ENCODE measurements around the gene INAVA. TPM values are rescaled to one million over a fixed set of nuclear protein-coding genes. Genes with fewer than 3 reads are reported as not detected.
"Not testable (repeated sequence)": the region's sequence is repeated elsewhere in the genome, so short reads cannot be mapped to it uniquely, and the experiment has no call there.

The INAVA gene
- total and polyA plus RNA-seq, 9 donors: 1.2 to 5.3 (median 2.2) TPM

DNA sequence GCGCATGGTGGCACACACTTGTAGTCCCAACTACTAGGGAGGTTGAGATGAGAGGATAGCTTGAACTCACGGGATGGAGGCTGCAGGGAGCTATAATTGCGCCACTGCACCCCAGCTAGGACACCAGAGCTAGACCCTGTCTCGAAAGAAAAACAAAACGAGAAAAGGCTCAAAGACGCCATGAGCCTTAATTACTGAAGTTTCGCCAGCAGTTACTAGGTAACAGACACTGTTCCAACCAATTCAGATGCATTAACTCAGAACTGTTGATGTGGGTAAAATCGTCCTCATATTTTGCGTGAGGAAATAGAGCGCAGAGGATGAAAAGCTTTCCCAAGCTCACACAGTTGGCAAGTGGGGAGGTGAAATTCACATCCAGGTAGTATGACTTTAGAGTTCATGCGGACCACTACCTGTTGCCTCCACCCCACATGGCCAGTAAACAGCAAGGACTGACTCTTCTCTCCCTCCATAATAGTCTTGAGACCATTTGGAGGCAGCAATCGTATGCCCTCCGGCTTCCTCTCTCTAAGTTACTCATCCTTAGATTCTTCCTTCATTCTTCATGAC is 40.1 kb downstream of the INAVA start:
- no peak for DNase-seq
- Histone ChIP-seq H3K9me3 (replicated peaks; ENCODE audit: control insufficient read depth, low read depth, low read length) (no peaks in the 10 kb centered on the region), H3K27ac (ENCODE audit: low read length) (no peak overlapping the region), H3K36me3 (ENCODE audit: control insufficient read depth, insufficient read depth, low read length) (no peaks in the 10 kb centered on the region), H3K4me3 (ENCODE audit: low read length) (no peak overlapping the region), H3K4me1 (ENCODE audit: control insufficient read depth, insufficient read depth, low read length) (no peaks in the 10 kb centered on the region), H3K27me3 (ENCODE audit: control insufficient read depth, insufficient read depth, low read length) (no peaks in the 10 kb centered on the region)
- WGBS (ENCODE audit: insufficient coverage): 95% methylated on average over 5 of the region's 13 CpGs

DNA sequence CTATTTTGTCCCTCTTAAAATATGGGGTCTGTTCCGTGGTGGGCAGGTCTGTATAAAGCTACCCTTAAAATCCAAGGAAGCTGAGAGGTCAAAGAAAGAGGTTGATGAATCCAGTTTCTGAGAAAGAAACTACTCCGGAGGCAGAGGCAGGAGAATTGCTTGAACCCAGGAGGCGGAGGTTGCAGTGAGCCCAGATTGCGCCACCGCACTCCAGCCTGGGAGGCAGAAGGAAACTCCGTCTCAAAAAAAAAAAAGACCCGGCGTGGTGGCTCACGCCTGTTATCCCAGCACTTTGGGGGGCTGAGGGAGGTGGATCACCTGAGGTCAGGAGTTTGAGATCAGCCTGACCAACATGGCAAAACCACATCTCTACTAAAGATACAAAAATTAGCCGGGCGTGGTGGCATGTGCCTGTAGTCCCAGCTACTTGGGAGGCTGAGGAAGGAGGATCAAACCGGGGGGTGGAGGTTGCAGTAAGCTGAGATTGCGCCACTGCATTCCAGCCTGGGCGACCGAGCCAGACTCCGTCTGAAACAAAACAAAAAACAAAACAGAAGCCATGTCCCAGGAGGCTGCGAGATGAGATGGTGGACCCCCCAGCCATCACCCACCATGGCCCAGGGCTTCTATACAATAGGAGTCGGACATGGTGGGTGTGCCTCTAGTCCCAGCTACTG is 40.7 kb downstream of the INAVA start:
- H3K4me1 ChIP-seq (ENCODE audit: control insufficient read depth, insufficient read depth, low read length); H3K27me3 ChIP-seq (ENCODE audit: control insufficient read depth, insufficient read depth, low read length); H3K9me3 ChIP-seq (replicated peaks; ENCODE audit: control insufficient read depth, low read depth, low read length); H3K27ac ChIP-seq (ENCODE audit: low read length); H3K4me3 ChIP-seq (ENCODE audit: low read length); H3K36me3 ChIP-seq (ENCODE audit: control insufficient read depth, insufficient read depth, low read length); DNase-seq: not testable (repeated sequence)
- WGBS (ENCODE audit: insufficient coverage): 100% methylated on average over 5 of the region's 18 CpGs

DNA sequence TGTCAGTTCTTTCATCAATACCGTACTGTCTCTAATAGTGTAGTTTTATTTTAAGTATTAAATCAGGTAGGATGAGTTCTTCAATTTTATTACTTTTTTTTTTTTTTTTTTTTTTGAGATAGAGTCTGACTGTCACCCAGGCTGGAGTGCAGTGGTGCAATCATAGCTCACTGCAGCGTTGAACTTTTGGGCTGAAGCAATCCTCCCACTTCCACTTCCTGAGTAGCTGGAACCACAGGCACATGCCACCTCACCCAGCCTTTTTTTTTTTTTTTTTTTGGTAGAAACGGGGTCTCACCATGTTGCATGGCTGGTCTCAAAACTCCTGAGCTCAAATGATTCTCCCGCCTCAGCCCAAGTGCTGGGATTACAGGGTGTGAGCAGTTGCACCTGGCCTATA is 44.3 kb downstream of the INAVA start:
- no peak for DNase-seq
- Histone ChIP-seq H3K4me3 (ENCODE audit: low read length) (no peak overlapping the region), H3K27ac (ENCODE audit: low read length) (no peak overlapping the region), H3K27me3 (ENCODE audit: control insufficient read depth, insufficient read depth, low read length) (no peaks in the 10 kb centered on the region), H3K9me3 (replicated peaks; ENCODE audit: control insufficient read depth, low read depth, low read length) (no peaks in the 10 kb centered on the region), H3K36me3 (ENCODE audit: control insufficient read depth, insufficient read depth, low read length) (no peaks in the 10 kb centered on the region), H3K4me1 (ENCODE audit: control insufficient read depth, insufficient read depth, low read length) (no peaks in the 10 kb centered on the region)
- no CpG with 5 or more reads among the region's 4 CpGs for WGBS (ENCODE audit: insufficient coverage)

DNA sequence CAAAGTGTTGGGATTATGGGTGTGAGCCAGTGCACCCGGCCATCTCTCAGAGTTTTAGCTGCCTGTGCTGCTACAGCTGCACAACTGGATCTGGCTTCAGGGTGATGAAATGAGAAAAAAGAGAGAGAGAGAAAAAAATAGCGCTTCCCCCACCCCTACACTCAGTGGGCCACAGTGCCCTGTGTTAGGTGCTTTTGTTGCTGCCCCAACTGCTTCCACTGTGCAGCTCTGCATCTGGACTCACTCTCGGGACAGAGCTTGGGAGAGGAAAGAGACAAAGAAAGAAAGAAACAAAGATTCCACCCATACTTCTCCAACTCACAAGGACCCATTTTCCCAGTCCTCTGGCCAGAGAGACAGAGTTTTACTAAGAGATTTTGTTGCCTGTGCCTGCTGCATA is 50.4 kb downstream of the INAVA start:
- WGBS (ENCODE audit: insufficient coverage): no CpG with 5 or more reads among the region's 3 CpGs
- peaks cover 8% of the 10 kb centered on the region for H3K9me3 ChIP-seq (replicated peaks; ENCODE audit: control insufficient read depth, low read depth, low read length)
- H3K27ac ChIP-seq (ENCODE audit: low read length): no peak overlapping the region
- no peaks in the 10 kb centered on the region for H3K4me1 ChIP-seq (ENCODE audit: control insufficient read depth, insufficient read depth, low read length)
- H3K27me3 ChIP-seq (ENCODE audit: control insufficient read depth, insufficient read depth, low read length): peaks cover 2% of the 10 kb centered on the region
- no peaks in the 10 kb centered on the region for H3K36me3 ChIP-seq (ENCODE audit: control insufficient read depth, insufficient read depth, low read length)
- no peak overlapping the region for H3K4me3 ChIP-seq (ENCODE audit: low read length)
- no peak for DNase-seq

DNA sequence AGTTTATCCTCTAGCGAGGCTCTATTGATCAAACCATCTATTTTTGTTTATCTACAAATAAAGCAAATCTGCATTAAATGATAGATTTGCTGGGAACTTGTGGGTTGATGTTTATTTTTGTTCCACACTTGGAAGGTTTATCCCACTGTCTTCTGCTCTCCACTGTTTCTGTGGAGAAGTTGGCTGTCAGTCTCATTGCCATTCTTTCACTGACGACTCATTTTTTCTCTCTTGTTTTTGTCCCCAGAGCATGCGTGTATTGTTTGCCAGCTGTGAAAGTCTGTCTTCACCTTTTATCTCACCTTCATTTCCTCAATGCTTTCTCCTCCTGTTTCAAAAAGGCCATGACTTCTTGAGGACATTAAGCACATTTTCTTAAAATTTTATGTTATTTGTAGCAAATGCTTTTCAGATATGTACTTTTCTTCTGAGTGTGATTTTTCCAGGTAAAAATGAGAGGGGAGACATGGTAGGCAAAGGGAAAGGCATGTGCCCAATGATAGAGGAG is 52.4 kb downstream of the INAVA start:
- Histone ChIP-seq H3K4me3 (ENCODE audit: low read length) (no peak overlapping the region), H3K27ac (ENCODE audit: low read length) (no peak overlapping the region), H3K27me3 (ENCODE audit: control insufficient read depth, insufficient read depth, low read length) (peaks cover 2% of the 10 kb centered on the region), H3K9me3 (replicated peaks; ENCODE audit: control insufficient read depth, low read depth, low read length) (peaks cover 8% of the 10 kb centered on the region), H3K4me1 (ENCODE audit: control insufficient read depth, insufficient read depth, low read length) (no peaks in the 10 kb centered on the region), H3K36me3 (ENCODE audit: control insufficient read depth, insufficient read depth, low read length) (no peaks in the 10 kb centered on the region)
- no CpG with 5 or more reads among the region's 3 CpGs for WGBS (ENCODE audit: insufficient coverage)
- no peak for DNase-seq

DNA sequence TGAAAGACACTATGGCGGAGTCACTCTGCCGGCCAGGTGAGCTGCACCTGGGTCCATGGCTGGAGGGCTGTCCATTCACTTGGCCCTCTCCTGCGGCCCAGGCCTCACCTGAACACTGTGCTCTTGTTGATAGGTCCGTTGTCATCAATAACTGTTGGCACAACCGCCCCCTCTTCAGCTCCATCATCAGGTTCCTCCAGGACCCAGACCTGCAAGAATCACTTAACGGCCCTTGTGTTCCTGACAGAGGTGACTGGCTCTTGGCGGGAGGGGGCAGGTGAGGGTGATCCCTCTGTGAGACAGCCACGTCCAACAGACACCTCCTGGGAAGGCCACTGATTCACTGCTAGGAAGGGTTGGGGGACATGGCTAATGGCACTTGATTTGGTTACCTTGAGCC is 54.9 kb downstream of the INAVA start:
- Histone ChIP-seq H3K9me3 (replicated peaks; ENCODE audit: control insufficient read depth, low read depth, low read length) (peaks cover 8% of the 10 kb centered on the region), H3K27ac (ENCODE audit: low read length) (no peak overlapping the region), H3K4me1 (ENCODE audit: control insufficient read depth, insufficient read depth, low read length) (no peaks in the 10 kb centered on the region), H3K36me3 (ENCODE audit: control insufficient read depth, insufficient read depth, low read length) (no peaks in the 10 kb centered on the region), H3K27me3 (ENCODE audit: control insufficient read depth, insufficient read depth, low read length) (peaks cover 2% of the 10 kb centered on the region), H3K4me3 (ENCODE audit: low read length) (no peak overlapping the region)
- no peak for DNase-seq
- 98% methylated on average over 6 of the region's 8 CpGs for WGBS (ENCODE audit: insufficient coverage)

DNA sequence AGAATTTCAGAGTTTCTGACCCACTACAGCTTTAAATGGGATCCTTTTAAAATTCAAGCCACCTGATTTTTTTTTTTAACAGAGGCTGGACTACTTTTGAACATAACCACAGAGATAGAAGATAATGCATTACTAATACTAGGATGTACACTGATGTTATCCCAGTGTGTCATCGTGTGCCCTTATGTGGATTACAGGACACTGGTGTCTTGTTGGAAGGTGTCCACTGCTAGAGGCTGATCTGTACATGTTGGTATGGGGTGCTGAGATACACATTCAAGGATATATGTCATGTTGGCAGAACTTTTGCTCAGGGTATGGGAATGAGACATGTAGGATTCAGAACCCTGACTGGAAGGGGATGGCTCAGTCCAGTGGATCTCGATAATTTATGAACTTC is 56.3 kb downstream of the INAVA start:
- Histone ChIP-seq H3K4me3 (ENCODE audit: low read length) (no peak overlapping the region), H3K4me1 (ENCODE audit: control insufficient read depth, insufficient read depth, low read length) (no peaks in the 10 kb centered on the region), H3K36me3 (ENCODE audit: control insufficient read depth, insufficient read depth, low read length) (no peaks in the 10 kb centered on the region), H3K9me3 (replicated peaks; ENCODE audit: control insufficient read depth, low read depth, low read length) (peaks cover 8% of the 10 kb centered on the region), H3K27me3 (ENCODE audit: control insufficient read depth, insufficient read depth, low read length) (peaks cover 2% of the 10 kb centered on the region), H3K27ac (ENCODE audit: low read length) (no peak overlapping the region)
- 89% methylated on average over 1 of the region's 2 CpGs for WGBS (ENCODE audit: insufficient coverage)
- DNase-seq: no peak

DNA sequence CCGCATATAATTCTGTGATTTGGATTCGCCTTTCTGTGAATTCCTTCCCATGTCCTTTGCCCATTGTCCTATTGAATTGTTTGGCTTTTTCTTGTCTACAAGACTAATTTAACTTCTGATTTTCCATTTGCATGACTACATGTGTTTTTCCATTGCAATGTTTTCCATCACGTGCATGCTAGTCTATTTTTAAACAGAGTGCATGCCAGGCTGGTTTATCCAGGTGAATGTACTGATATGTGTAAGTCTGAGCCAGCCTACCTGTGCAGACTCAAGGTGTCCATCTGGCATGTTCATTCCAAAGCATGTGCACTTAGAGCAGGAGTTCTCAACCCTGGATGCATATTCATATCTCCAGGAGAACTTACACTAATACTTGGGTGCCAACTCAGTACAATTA is 59.7 kb downstream of the INAVA start:
- no peak for DNase-seq
- H3K36me3 ChIP-seq (ENCODE audit: control insufficient read depth, insufficient read depth, low read length): no peaks in the 10 kb centered on the region

DNA sequence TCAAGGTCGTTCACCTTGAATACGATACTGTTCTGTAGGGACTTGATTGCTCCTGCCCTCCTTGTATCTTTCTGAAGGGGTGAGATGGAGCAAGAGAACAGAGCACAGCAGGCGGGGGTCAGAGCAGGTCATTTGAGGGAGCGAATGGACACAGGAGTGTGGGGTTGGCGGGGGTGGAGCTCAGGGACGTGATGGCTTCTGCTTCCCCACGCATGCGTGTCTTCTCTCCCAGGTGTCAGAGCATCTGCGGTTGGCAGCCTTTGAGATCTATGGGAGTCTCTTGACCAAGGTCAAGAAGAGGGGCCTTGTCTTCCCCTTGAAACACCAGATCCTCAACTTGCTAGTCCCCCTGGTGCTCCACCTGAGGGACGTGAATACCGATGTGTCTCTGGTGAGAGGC is 63.9 kb downstream of the INAVA start:
- Histone ChIP-seq H3K36me3 (ENCODE audit: control insufficient read depth, insufficient read depth, low read length) (no peaks in the 10 kb centered on the region), H3K4me1 (ENCODE audit: control insufficient read depth, insufficient read depth, low read length) (peaks cover 10% of the 10 kb centered on the region), H3K27me3 (ENCODE audit: control insufficient read depth, insufficient read depth, low read length) (no peaks in the 10 kb centered on the region), H3K4me3 (ENCODE audit: low read length) (no peak overlapping the region), H3K9me3 (replicated peaks; ENCODE audit: control insufficient read depth, low read depth, low read length) (no peaks in the 10 kb centered on the region), H3K27ac (ENCODE audit: low read length) (no peak overlapping the region)
- WGBS (ENCODE audit: insufficient coverage): 84% methylated on average over 8 of the region's 11 CpGs
- DNase-seq: no peak

More for the DNA sequence above, 59.7 kb downstream of the INAVA start:
- H3K4me1 ChIP-seq (ENCODE audit: control insufficient read depth, insufficient read depth, low read length): peaks cover 2% of the 10 kb centered on the region
- no peaks in the 10 kb centered on the region for H3K27me3 ChIP-seq (ENCODE audit: control insufficient read depth, insufficient read depth, low read length)
- no peaks in the 10 kb centered on the region for H3K9me3 ChIP-seq (replicated peaks; ENCODE audit: control insufficient read depth, low read depth, low read length)
- no peak overlapping the region for H3K27ac ChIP-seq (ENCODE audit: low read length)
- H3K4me3 ChIP-seq (ENCODE audit: low read length): no peak overlapping the region
- no CpG with 5 or more reads among the region's 3 CpGs for whole genome bisulfite sequencing (ENCODE audit: insufficient coverage)

DNA sequence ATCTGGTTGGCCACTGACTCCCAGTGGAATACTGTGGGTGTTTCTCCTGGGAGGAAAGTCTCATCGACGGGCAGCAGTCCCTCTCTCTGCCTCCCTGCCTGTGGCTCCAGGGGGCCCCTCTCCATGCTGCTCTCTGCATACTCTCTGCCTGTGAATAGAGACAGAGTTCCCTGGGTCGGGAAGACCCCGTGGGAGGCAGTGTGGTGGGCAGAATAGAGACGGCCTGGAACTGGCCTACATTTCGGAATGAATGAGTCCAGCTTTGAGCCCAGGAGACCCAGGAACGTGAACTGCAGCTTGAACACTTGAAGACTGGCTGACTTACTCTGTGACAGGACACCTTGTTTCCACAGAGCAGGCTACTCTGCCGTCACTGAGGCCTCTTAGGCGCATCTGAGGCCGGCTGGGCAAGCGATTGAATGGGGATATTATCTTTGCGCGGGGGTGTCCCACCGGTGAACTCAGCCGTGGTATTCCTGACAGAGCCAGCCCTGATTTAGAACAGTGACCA is 64.8 kb downstream of the INAVA start:
- Histone ChIP-seq H3K27me3 (ENCODE audit: control insufficient read depth, insufficient read depth, low read length) (no peaks in the 10 kb centered on the region), H3K4me3 (ENCODE audit: low read length) (no peak overlapping the region), H3K27ac (ENCODE audit: low read length) (no peak overlapping the region), H3K36me3 (ENCODE audit: control insufficient read depth, insufficient read depth, low read length) (no peaks in the 10 kb centered on the region), H3K4me1 (ENCODE audit: control insufficient read depth, insufficient read depth, low read length) (peaks cover 10% of the 10 kb centered on the region), H3K9me3 (replicated peaks; ENCODE audit: control insufficient read depth, low read depth, low read length) (no peaks in the 10 kb centered on the region)
- 33% methylated on average over 15 of the region's 15 CpGs for WGBS (ENCODE audit: insufficient coverage)
- peak; percentile 27 for DNase-seq

Measured in muscle of leg (tissue), 11 donors.